Activated CD8-positive, alpha-beta T cell treated with anti-CD3 and anti-CD28 coated beads for 36 hours (primary cell): ENCODE measurements around the gene CFAP299. TPM values are rescaled to one million over a fixed set of nuclear protein-coding genes. Genes with fewer than 3 reads are reported as not detected.

ENCODE experiments used
- ATAC-seq: fragments of 200-7000 bp; cut with Tn5 transposase; one replicate; pipeline ENCODE4 v1.10.0; 2021; ENCODE audit warnings: mild to moderate bottlenecking, moderate library complexity
- CTCF ChIA-PET: fragments of 350-600 bp; sonication (Branson Sonifier 250); formaldehyde crosslinking; loops from one replicate; lab custom pipeline; 2021; ENCODE audit warnings: antibody characterized with exemption; lab: Charles Lee
- POLR2A ChIA-PET: fragments of 350-600 bp; sonication (Branson Sonifier 250); formaldehyde crosslinking; loops from one replicate; lab custom pipeline; 2021; ENCODE audit warnings: antibody characterized with exemption; lab: Charles Lee
- DNase-seq: peaks from one replicate; pipeline ENCODE4 v3.0.0-alpha.2; 2020
- H3K27ac Mint-ChIP-seq: one replicate; pipeline ENCODE4 v1.8.0; 2021; ENCODE audit warnings: mild to moderate bottlenecking, mixed read lengths
- H3K27me3 Mint-ChIP-seq: one replicate; pipeline ENCODE4 v1.8.0; 2021; ENCODE audit warnings: mixed read lengths
- H3K36me3 Mint-ChIP-seq: one replicate; pipeline ENCODE4 v1.8.0; 2021; ENCODE audit warnings: low read depth, mixed read lengths
- H3K4me1 Mint-ChIP-seq: one replicate; pipeline ENCODE4 v1.8.0; 2021; ENCODE audit warnings: low read depth, mixed read lengths
- H3K4me3 Mint-ChIP-seq: one replicate; pipeline ENCODE4 v1.8.0; 2021; ENCODE audit warnings: mild to moderate bottlenecking, moderate library complexity, mixed read lengths
- H3K9me3 Mint-ChIP-seq: one replicate; pipeline ENCODE4 v1.8.0; 2021; ENCODE audit warnings: mixed read lengths
- CTCF ChIP-seq: fragments of 200-600 bp; IDR thresholded peaks from one replicate; pipeline ENCODE4 v1.8.0; 2022; ENCODE audit warnings: antibody characterized with exemption, mild to moderate bottlenecking
- intact Hi-C: fragments of 100-400 bp; cut with micrococcal nuclease; formaldehyde crosslinking; loops from one replicate; pipeline ENCODE4 v1.10.0; 2022
- total RNA-seq, 2 experiments: library from RNA; stranded (reverse); gene quantifications; one replicate each; pipeline ENCODE4 v1.2.3, GENCODE V29; 2021

CFAP299 gene
- total RNA-seq, 2 experiments from 2014 or later: not detected

- DNase-seq: no peak
Measured at GRCh38 chr4:80876810-80877209, 541.3 kb downstream of the CFAP299 start.

GRCh38 chr4:80878218-80878617 lies 542.7 kb downstream of the CFAP299 start:
- Mint-ChIP-seq H3K9me3 (no peaks in the 10 kb centered on the region), H3K27me3 (no peaks in the 10 kb centered on the region), H3K36me3 (no peaks in the 10 kb centered on the region), H3K4me1 (peaks cover 6% of the 10 kb centered on the region), H3K4me3 (no peak overlapping the region), H3K27ac (no peak overlapping the region)
- ChIA-PET CTCF (no interaction called here), POLR2A (no interaction called here)
- no peak for TF ChIP-seq CTCF
- intact Hi-C loops: no loop called here
- no peak for ATAC-seq
- no peak for DNase-seq

More at GRCh38 chr4:80876810-80877209, 541.3 kb downstream of the CFAP299 start:
- Mint-ChIP-seq H3K4me3 (no peak overlapping the region), H3K27ac (peak overlapping the region; percentile 20), H3K9me3 (no peaks in the 10 kb centered on the region), H3K4me1 (peaks cover 6% of the 10 kb centered on the region), H3K36me3 (no peaks in the 10 kb centered on the region), H3K27me3 (no peaks in the 10 kb centered on the region)
- peak; percentile 37 for ATAC-seq
- TF ChIP-seq CTCF: no peak
- intact Hi-C loops: no loop called here
- CTCF ChIA-PET: no interaction called here
- POLR2A ChIA-PET: no interaction called here

- Mint-ChIP-seq H3K9me3 (peaks cover 2% of the 10 kb centered on the region), H3K36me3 (no peaks in the 10 kb centered on the region), H3K4me1 (no peaks in the 10 kb centered on the region), H3K4me3 (no peak overlapping the region), H3K27ac (no peak overlapping the region), H3K27me3 (peaks cover 2% of the 10 kb centered on the region)
- intact Hi-C loops: no loop called here
- CTCF ChIA-PET: interaction anchor here (0.9 kb wide), 1 partner anchor 172 kb away, joined by 3 read pairs; no protein-coding TSS in a partner anchor
- TF ChIP-seq CTCF: no peak
- ATAC-seq (no peak), DNase-seq (no peak)
- POLR2A ChIA-PET: interaction anchor here (0.6 kb wide), 1 partner anchor 16 kb away, joined by 3 read pairs; no protein-coding TSS in a partner anchor
Measured at GRCh38 chr4:80897537-80898303, 562.2 kb downstream of the CFAP299 start.

- Mint-ChIP-seq H3K27ac (no peak overlapping the region), H3K4me1 (no peaks in the 10 kb centered on the region), H3K4me3 (no peak overlapping the region), H3K36me3 (no peaks in the 10 kb centered on the region), H3K27me3 (no peaks in the 10 kb centered on the region), H3K9me3 (peaks cover 4% of the 10 kb centered on the region)
- TF ChIP-seq CTCF: no peak
- DNase-seq (no peak), ATAC-seq (no peak)
- ChIA-PET CTCF (no interaction called here), POLR2A (interaction anchor here (0.6 kb wide), 1 partner anchor 131 kb away, joined by 3 read pairs; no protein-coding TSS in a partner anchor)
- intact Hi-C loops: no loop called here
Measured at GRCh38 chr4:80900908-80901307, 565.4 kb downstream of the CFAP299 start.

GRCh38 chr4:80903020-80903419 lies 567.5 kb downstream of the CFAP299 start:
- POLR2A ChIA-PET: no interaction called here

More at GRCh38 chr4:80903020-80903419, 567.5 kb downstream of the CFAP299 start:
- TF ChIP-seq CTCF: no peak
- Mint-ChIP-seq H3K27ac (no peak overlapping the region), H3K36me3 (peaks cover 6% of the 10 kb centered on the region), H3K4me3 (no peak overlapping the region), H3K27me3 (no peaks in the 10 kb centered on the region), H3K9me3 (peaks cover 11% of the 10 kb centered on the region), H3K4me1 (no peaks in the 10 kb centered on the region)
- intact Hi-C loops: no loop called here
- CTCF ChIA-PET: no interaction called here
- DNase-seq (no peak), ATAC-seq (no peak)
